B cell (primary cell): ENCODE results near the gene MDFI. TPM values are rescaled to one million over a fixed set of nuclear protein-coding genes. Genes with fewer than 3 reads are reported as not detected.

Experiments used
- ATAC-seq: fragments of 200-7000 bp; cut with Tn5 transposase; one replicate; pipeline ENCODE4 v1.10.0; 2021; ENCODE audit warnings: low read depth, mild to moderate bottlenecking, moderate number of reproducible peaks, moderate library complexity
- CTCF ChIA-PET: fragments of 350-600 bp; sonication (Branson Sonifier 250); formaldehyde crosslinking; loops from one replicate; lab custom pipeline; 2021; ENCODE audit warnings: antibody characterized with exemption, inconsistent platforms; lab: Charles Lee
- POLR2A ChIA-PET: fragments of 350-600 bp; sonication (Branson Sonifier 250); formaldehyde crosslinking; loops from one replicate; lab custom pipeline; 2021; ENCODE audit warnings: antibody characterized with exemption; lab: Charles Lee
- DNase-seq: peaks from one replicate; pipeline ENCODE4 v3.0.0; 2013
- H2AFZ ChIP-seq: 2 replicates; pipeline ENCODE4 v1.6.1; 2012; ENCODE audit warnings: mild to moderate bottlenecking, low read depth, low read length; ENCODE audit not compliant: insufficient read depth, poor library complexity, severe bottlenecking
- H3K27ac ChIP-seq, 2 donors: 1 replicate in 1 of 2; 2 replicates in 1 of 2; pipeline ENCODE4 v1.5.1; 2012 to 2013; ENCODE audit warnings: low read length in 2 of 2, mild to moderate bottlenecking in 2 of 2, moderate library complexity in 1 of 2
- H3K27me3 ChIP-seq, 4 experiments: fragments of 200-600 bp in 1 of 4; sonication (generic) in 1 of 4; replicated peaks in 1 of 4; 1 replicate in 2 of 4; 2 replicates in 2 of 4; pipeline versions ENCODE4 v1.6.1 to v1.7.0; 2013 to 2016; ENCODE audit warnings: low read length in 3 of 4, mild to moderate bottlenecking in 2 of 4, mixed read lengths in 1 of 4, moderate library complexity in 1 of 4; ENCODE audit not compliant: insufficient read depth in 4 of 4, control insufficient read depth in 3 of 4; ENCODE audit errors: control extremely low read depth in 1 of 4
- H3K36me3 ChIP-seq, 2 experiments: replicated peaks in 1 of 2; 1 replicate in 1 of 2; 2 replicates in 1 of 2; pipeline versions ENCODE4 v1.6.1 to v1.7.1; 2013; ENCODE audit warnings: low read length in 1 of 2; ENCODE audit not compliant: insufficient read depth in 2 of 2, control insufficient read depth in 1 of 2; ENCODE audit errors: control extremely low read depth in 1 of 2, extremely low read depth in 1 of 2
- H3K4me1 ChIP-seq, 2 donors: fragments of 200-600 bp in 1 of 2; sonication (generic) in 1 of 2; 1 replicate in 1 of 2; 2 replicates in 1 of 2; pipeline versions ENCODE4 v1.5.1 to v1.6.1; 2013 to 2017; ENCODE audit warnings: low read length in 2 of 2; ENCODE audit not compliant: control insufficient read depth in 2 of 2, insufficient read depth in 2 of 2
- H3K4me2 ChIP-seq: replicated peaks from 2 replicates; pipeline ENCODE3; 2012; ENCODE audit warnings: mild to moderate bottlenecking, low read depth, low read length; ENCODE audit not compliant: poor library complexity, severe bottlenecking
- H3K4me3 ChIP-seq, 5 experiments: fragments of 200-600 bp in 1 of 5; sonication (generic) in 1 of 5; 1 replicate in 3 of 5; 2 replicates in 2 of 5; pipeline versions ENCODE4 v1.5.1 to v1.7.0; 2011 to 2016; ENCODE audit warnings: low read length in 4 of 5, mild to moderate bottlenecking in 4 of 5, low read depth in 2 of 5, control low read depth in 1 of 5, moderate library complexity in 1 of 5; ENCODE audit not compliant: insufficient read depth in 1 of 5; ENCODE audit errors: control extremely low read depth in 1 of 5, extremely low read depth in 1 of 5
- H3K79me2 ChIP-seq: fragments of 200-600 bp; sonication (generic); one replicate; pipeline ENCODE4 v1.6.0; 2016; ENCODE audit warnings: low read length; ENCODE audit not compliant: control insufficient read depth, insufficient read depth
- H3K9ac ChIP-seq: fragments of 200-600 bp; sonication (generic); 2 replicates; pipeline ENCODE4 v1.6.1; 2017; ENCODE audit warnings: mild to moderate bottlenecking, low read length, moderate library complexity
- H3K9me3 ChIP-seq, 3 donors: one replicate each; pipeline versions ENCODE4 v1.6.1 to v1.7.1; 2013; ENCODE audit warnings: low read length in 2 of 3; ENCODE audit not compliant: control insufficient read depth in 2 of 3, insufficient read depth in 1 of 3; ENCODE audit errors: control extremely low read depth in 1 of 3
- H4K20me1 ChIP-seq: 2 replicates; pipeline ENCODE4 v1.6.0; 2012; ENCODE audit warnings: mild to moderate bottlenecking, low read length; ENCODE audit not compliant: insufficient read depth, control insufficient read depth, poor library complexity, severe bottlenecking
- H3K27ac Mint-ChIP-seq: one replicate; pipeline ENCODE4 v1.8.0; 2021; ENCODE audit warnings: mixed read lengths
- H3K27me3 Mint-ChIP-seq: one replicate; pipeline ENCODE4 v1.8.0; 2021; ENCODE audit warnings: mixed read lengths
- H3K4me1 Mint-ChIP-seq: one replicate; pipeline ENCODE4 v1.8.0; 2021; ENCODE audit warnings: mixed read lengths
- H3K4me3 Mint-ChIP-seq: one replicate; pipeline ENCODE4 v1.8.0; 2021; ENCODE audit warnings: mixed read lengths
- H3K9me3 Mint-ChIP-seq: one replicate; pipeline ENCODE4 v1.8.0; 2022; ENCODE audit warnings: mixed read lengths; ENCODE audit not compliant: insufficient read depth
- CTCF ChIP-seq: fragments of 200-600 bp; IDR thresholded peaks from one replicate; pipeline ENCODE4 v1.8.0; 2022; ENCODE audit warnings: antibody characterized with exemption, mild to moderate bottlenecking
- EZH2 ChIP-seq: IDR thresholded peaks from 2 replicates; pipeline ENCODE4 v1.6.1; 2012; ENCODE audit warnings: borderline replicate concordance, low read depth, mild to moderate bottlenecking, moderate library complexity, low read length; ENCODE audit not compliant: insufficient read depth, poor library complexity, severe bottlenecking
- WGBS: methylation state at CpG from one replicate; pipeline ENCODE4 v1.1.5; 2013; ENCODE audit warnings: missing lambda C conversion rate; ENCODE audit not compliant: insufficient coverage; 5-methylcytosine and 5-hydroxymethylcytosine counted together
- intact Hi-C: fragments of 100-400 bp; cut with micrococcal nuclease; formaldehyde crosslinking; loops from one replicate; pipeline ENCODE4 v1.10.0; 2022
- polyA plus RNA-seq: library from polyadenylated mRNA; depleted of rRNA; stranded (reverse); fragments of >200 nt; gene quantifications from 2 replicates; pipeline ENCODE4 v1.2.3, GENCODE V29; 2012
- total RNA-seq, 2 donors: library from RNA; stranded (reverse); fragments of 120-200 nt in 1 of 2; gene quantifications; 1 replicate in 1 of 2; 2 replicates in 1 of 2; pipeline versions ENCODE4 v1.2.3 to v1.2.4, GENCODE V29; 2013 to 2022

The MDFI gene
- total and polyA plus RNA-seq, 2 donors (not counting 1 experiment from before 2014, with no cell fraction given) = not detected

GRCh38 chr6:41646026-41646795 is 7.9 kb downstream of the MDFI start:
- WGBS = 97% methylated on average over 11 of the region's 14 CpGs

More at GRCh38 chr6:41646026-41646795, 7.9 kb downstream of the MDFI start:
- Histone ChIP-seq H4K20me1 (no peaks in the 10 kb centered on the region), H3K9ac (no peak overlapping the region), H3K79me2 (no peaks in the 10 kb centered on the region), H3K36me3 (no peaks in the 10 kb centered on the region), H2AFZ (no peak overlapping the region), H3K27me3 (peaks cover 0 to 21% (median 0%) of the 10 kb centered on the region in 4 experiments), H3K9me3 (no peaks in the 10 kb centered on the region), H3K27ac (no peak overlapping the region), H3K4me2 (no peak overlapping the region), H3K4me3 (no peak overlapping the region), H3K4me1 (no peaks in the 10 kb centered on the region)
- intact Hi-C loops = no loop called here
- ChIA-PET POLR2A (no interaction called here), CTCF (no interaction called here)
- Mint-ChIP-seq H3K4me3 (no peak overlapping the region), H3K27ac (no peak overlapping the region), H3K9me3 (no peaks in the 10 kb centered on the region), H3K4me1 (no peaks in the 10 kb centered on the region), H3K27me3 (peaks cover 23% of the 10 kb centered on the region)
- no peak for DNase-seq
- ATAC-seq = no peak
- TF ChIP-seq CTCF (no peak), EZH2 (no peak)
